Stomach (tissue), 4 donors: ENCODE results near the gene RHO.

ENCODE experiments used
- EP300 ChIP-seq: sonication (generic); formaldehyde crosslinking; IDR thresholded peaks from one replicate; pipeline ENCODE4 v1.6.1; 2017; ENCODE audit warnings: antibody characterized with exemption
- POLR2A ChIP-seq, 4 donors: fragments of 450-650 bp; IDR thresholded peaks; one replicate each; pipeline ENCODE4 v1.6.1; 2016; ENCODE audit warnings: antibody characterized with exemption in 4 of 4, control low read depth in 2 of 4, mild to moderate bottlenecking in 1 of 4, moderate library complexity in 1 of 4
- POLR2AphosphoS5 ChIP-seq, 3 donors: sonication (generic); formaldehyde crosslinking; IDR thresholded peaks; one replicate each; pipeline ENCODE4 v1.6.1; 2016; ENCODE audit warnings: antibody characterized with exemption in 3 of 3
- TF ChIP-seq, protein P1 (sequence below), 7 experiments: fragments of 450-650 bp in 4 of 7; fragments of 200-600 bp in 3 of 7; sonication (generic) in 3 of 7; IDR thresholded peaks; one replicate each; pipeline ENCODE4 v1.5.1; 2016 to 2019; ENCODE audit warnings: antibody characterized with exemption in 7 of 7, control low read depth in 2 of 7, mild to moderate bottlenecking in 1 of 7

DNA sequence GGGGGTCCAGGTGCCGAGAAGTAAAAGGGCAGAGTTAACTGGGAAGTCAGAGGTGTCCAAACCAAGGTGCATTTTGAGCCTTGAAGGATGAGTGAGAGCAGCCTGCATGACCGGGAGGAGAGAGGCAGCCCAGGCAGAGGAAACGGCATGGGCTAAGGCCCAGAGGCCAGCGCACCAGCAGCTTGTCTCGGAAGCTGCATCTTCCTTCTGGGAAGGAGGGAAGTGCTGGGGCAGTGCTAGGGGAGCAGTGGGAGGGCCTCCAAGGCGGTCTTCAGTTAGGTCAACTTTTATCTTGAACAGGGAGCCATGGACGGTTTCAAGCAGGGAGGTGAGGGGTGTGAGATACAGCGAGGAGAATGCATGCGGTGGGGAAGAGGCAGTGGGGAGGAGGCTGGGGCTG lies 15.6 kb downstream of the RHO start:
- TF ChIP-seq, protein P1, sequence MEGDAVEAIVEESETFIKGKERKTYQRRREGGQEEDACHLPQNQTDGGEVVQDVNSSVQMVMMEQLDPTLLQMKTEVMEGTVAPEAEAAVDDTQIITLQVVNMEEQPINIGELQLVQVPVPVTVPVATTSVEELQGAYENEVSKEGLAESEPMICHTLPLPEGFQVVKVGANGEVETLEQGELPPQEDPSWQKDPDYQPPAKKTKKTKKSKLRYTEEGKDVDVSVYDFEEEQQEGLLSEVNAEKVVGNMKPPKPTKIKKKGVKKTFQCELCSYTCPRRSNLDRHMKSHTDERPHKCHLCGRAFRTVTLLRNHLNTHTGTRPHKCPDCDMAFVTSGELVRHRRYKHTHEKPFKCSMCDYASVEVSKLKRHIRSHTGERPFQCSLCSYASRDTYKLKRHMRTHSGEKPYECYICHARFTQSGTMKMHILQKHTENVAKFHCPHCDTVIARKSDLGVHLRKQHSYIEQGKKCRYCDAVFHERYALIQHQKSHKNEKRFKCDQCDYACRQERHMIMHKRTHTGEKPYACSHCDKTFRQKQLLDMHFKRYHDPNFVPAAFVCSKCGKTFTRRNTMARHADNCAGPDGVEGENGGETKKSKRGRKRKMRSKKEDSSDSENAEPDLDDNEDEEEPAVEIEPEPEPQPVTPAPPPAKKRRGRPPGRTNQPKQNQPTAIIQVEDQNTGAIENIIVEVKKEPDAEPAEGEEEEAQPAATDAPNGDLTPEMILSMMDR (IDR thresholded peaks at IDR 0.05): no peak
- TF ChIP-seq POLR2A (IDR thresholded peaks at IDR 0.05) (no peak), EP300 (no peak), POLR2AphosphoS5 (IDR thresholded peaks at IDR 0.05) (no peak)
